ENCODE measurements around the gene ATP8A2.
"Not testable (repeated sequence)": the region's sequence is repeated elsewhere in the genome, so short reads cannot be mapped to it uniquely, and the experiment has no call there.

The ATP8A2 gene

DNA sequence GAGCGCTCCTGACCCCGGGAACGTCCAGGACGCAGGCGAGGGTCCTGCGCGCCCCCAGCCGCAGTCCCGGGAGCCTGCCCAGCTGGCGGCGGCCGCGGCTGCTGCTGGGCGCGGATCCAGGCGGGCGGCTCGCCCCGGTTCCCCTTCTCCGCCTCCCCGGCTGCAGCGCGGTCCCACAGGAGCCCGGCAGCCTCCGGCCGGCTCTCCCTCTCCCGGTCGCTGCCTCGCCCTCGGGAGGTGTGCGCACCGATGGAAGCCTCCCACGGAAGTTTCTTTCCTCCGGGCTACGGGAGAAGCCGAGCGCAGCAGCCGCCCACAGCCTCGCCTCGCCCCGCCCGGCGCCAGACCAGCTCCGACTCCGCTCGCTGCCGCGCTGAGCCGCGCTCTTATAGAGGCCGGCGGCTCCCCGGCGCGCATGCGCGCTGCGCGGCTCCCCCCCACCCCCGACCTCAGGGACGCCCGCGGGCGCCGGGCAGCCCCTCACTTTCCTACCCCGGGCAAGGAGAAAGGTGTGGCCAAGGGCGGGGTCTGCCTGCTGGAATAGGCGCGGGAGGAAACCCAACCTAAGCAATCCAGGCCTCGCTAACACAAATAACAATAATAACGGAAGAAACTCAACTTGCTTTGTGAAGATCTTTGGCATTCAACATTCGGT lies 680.0 kb downstream of the ATP8A2 start, which contains the start of gene SHISA2:
Gene SHISA2, minus strand, starts transcription at position 360 of the 655 bp plus-strand sequence. CDS start 1,041 bp downstream, outside the sequence.
- DNase-seq = peak; percentile 65

DNA sequence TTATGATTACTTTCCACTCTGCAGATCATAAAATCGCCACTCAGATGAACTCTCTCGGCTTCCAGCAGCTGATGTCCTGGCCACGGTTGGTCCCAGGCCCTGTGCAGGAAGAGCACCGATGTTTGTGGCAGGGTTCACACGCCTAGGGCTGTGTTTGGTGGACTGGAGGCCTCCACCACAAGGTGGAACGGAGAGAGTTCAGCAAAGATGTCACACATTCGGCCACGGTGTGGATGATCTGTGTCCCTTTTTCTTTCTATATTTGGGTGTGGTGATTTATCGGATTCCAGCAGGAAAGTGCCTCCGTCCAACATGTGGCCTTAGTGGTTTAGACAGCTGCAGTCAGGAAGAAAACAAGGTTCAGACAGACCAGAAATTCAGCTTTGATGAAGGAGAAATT lies 680.6 kb downstream of the ATP8A2 start:
- no peak for DNase-seq

DNA sequence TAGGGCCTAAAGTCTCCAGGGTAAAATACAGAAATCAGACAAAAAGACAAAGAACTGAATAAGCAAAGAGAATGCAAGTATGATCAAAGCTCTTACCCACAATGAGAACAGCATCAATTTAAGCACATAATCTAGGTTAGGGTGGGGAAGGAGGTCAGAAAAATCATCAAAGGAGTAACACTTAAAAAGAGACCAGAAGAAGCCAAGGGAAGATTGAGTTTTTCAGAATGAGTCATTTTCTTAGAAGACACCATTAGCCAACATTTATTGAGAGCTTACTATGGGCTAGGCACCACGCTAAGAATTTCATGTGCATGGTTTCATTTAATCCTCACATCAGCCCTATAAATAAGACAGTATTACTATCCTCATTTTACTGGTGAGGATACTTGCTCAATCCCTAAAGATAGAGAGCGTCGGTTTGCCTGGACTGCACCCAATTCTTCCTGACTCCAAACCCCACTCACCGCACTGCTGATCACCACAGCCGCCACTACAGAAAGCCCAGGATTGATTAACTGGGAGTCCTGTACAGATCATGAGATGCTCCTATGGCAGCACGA lies 681.7 kb downstream of the ATP8A2 start:
- DNase-seq = no peak

DNA sequence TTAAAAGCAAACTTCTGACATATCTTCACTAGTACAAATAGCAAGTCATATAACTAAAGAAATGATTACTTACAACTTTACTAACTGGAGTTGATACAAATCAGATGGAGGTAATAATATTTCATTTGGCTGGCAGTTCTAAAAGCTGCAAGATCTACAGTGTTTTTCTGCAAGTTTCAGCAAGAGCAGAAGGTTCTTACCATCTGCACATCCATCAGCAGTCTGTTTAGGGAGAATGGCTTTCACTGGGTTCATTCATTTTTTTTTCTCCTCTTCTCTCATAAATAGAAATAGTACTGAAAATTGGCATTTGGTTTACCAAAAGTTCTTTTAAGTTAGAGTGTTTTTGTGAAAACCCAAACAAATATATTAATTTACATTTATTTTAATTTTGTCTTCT lies 683.1 kb downstream of the ATP8A2 start:
- DNase-seq = no peak

DNA sequence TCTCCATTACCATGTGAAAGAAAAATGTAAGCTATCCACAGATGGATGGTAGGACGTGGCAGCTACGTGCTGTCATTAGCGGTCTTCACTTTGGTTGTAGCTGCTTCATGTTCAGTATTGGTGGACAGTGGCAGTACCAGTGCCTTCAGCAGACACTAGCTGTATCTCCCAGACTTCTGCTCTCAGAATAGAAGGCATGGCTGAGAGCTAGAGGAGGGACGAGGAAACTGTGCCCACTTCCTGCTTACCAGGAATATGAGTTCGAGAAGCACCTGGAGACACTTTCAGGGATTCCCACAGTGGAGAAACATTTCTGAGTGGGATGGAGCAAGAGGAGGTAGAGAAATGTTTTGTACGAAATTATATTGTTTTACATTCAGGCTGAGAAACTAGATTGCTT lies 686.9 kb downstream of the ATP8A2 start:
- no peak for DNase-seq

DNA sequence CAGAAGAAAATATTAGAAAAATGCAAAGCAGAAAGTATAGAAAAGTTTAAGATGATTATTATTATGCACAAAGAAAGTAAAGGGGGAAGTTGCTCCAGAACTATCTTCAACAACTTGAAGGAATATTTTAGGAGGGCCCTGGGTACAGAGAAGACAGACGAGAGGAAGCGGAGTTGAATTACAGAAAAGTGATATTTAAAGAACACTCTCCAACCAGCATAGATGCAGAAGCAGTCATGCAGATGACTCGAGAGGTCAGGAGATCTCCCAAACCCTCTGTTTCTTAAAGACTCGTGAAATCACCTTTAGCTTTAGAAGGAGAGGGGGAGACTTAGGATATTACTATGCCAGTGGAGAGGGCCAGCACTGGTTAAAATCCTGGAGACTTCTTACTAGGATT lies 688.6 kb downstream of the ATP8A2 start:
- DNase-seq = no peak

DNA sequence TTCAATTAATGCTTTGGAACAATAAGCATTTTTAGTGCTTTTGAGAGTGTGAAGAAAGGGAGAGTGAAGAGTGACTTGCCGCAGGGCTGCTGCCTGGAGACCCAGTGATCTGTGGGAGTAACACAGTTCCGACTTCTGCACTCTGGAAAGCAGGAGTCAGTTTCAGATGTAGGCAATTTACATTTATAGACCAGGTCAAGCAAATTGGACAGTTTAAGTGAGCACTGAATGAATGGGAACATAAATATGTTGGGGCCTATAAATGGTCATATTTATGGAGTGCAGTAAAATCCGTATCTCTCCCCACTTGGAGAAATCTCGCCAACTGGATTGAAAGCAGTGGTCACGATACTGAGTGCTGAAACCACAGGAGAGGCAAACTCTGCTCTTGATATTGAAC lies 689.5 kb downstream of the ATP8A2 start:
- no peak for DNase-seq

DNA sequence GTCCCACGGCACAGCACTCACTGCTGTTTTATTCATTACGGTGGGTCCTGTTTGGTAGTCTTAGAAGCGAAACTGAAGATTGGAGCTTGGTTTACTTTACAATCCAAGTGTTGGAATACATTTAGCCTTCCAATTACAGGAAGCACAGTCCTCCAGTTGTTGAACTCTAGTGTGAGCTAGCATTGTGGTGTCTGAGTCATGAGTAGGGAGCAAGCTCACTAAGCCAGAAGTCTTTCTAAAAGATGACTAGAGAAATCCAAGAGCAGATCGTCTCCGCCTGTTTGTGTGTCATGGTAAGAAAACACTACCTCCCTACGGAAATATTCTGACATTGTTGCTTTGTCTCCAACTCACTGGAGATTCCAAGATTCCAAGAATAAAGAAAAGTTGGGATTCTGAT lies 690.2 kb downstream of the ATP8A2 start:
- DNase-seq = peak; percentile 81

DNA sequence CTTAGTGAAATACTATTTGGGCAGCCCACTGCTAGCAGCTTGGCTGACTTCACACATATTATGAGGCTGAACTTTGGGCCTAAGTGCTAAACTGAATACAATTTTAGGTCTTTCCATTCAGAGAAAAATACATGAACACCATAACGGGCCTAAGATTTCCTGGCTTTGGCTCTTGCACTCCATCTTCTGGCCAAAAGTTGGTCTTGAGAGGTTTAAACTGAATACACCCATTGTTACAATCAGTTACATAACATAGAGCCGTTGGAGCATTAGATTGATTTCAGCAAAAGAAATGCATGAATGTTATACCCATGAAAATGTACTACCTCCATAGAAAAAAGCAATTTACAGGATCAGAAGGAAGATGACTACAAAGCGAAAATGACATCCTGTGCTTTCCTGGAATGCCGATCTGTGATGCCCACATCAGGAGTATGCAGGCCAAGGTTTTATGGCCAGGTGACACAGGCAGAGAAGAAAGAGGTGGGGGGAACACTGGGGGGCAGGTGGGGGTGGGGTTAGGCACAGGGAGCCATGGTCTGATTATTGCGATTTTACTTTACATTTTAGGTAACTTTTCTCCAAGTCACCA lies 691.2 kb downstream of the ATP8A2 start:
- peak; percentile 70 for DNase-seq

DNA sequence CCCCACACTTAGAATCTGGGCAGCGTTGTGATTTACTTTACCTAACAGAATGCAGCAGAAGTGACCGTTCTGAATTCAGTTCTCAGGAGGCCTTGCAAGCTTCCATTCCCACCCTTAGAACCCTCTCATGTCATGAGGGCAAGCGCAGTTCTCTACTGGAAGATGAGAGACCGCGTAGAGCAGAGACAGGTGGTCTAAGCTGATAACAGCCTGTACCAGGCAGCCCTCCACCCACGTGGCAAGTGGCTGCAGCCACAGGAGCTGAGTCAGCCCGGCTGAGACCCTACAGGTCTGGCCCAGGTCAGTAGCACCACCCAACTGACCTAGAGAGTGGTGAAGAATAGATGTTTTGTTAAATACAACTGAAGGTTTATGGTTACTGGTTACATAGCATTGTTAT lies 694.7 kb downstream of the ATP8A2 start:
- DNase-seq = not testable (repeated sequence)

DNA sequence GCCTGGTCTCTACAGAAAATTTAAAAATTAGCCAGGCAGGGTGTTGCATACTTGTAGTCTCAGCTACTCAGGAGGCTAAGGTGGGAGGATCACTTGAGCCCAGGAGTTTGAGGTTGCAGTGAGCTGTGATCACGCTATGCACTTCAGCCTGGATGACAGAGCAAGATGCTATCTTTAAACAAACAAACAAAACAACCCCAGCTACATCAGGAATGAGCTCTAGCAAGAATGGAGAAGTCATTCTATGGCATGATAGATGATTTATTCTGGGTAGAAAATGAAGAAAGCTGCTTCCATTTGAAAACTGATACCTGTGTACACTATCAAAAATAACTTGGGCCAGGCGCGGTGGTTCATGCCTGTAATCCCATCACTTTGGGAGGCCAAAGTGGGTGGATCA lies 695.8 kb downstream of the ATP8A2 start:
- no peak for DNase-seq

DNA sequence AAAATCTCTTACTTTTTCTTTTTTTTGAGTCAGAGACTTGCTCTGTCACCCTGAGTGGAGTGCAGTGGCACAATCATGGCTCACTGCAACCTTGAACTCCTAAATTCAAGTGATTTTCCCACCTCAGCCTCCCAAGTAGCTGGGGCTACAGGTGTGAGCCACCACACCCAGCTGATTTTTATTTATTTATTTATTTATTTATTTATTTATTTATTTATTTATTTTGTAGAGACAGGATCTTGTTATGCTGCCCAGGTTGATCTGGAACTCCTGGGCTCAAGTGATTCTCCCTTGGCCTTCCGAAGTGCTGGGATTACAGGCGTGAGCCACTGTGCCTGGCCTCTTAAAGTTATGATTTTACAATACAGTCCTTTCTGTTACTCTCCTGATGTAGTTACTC lies 696.6 kb downstream of the ATP8A2 start:
- not testable (repeated sequence) for DNase-seq

DNA sequence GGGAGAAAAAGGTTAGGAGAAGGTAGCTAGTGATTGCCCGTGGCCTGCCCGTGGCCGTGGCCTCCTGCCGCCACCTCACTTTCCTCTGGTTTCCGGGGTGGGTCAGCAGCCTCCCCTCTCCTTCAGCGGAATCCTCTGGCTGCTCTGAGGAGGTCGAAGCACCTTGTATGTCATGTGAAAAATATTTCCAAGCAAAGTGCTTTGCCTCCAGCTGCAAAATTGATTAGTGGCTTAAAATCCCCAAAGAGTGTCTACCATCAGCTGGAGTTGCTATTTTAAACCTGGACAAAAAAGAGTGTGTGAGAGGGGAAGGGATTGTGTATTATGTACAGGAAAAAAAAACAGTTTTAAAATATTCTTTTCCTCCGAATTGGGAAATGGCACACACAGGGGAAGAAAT lies 697.9 kb downstream of the ATP8A2 start:
- DNase-seq = not testable (repeated sequence)

DNA sequence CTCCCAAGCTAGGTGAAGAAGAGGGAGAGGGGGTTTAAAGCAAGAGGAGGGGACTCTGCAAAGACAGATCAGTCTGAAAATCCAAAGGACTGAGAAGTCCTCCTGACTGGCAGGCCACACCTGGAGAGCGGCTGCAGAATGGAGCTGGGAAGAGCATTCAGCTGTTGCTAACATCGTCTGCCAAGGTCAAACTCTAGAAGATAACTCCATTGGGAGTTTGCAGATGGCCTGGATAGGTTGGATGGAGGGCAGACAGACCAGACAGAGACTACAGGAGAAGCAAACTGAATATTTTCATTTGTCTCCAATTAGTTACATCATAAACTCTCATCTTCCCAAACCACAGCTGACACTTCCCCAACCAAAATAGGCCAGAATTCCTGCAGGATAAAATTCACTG lies 699.9 kb downstream of the ATP8A2 start:
- DNase-seq = no peak

DNA sequence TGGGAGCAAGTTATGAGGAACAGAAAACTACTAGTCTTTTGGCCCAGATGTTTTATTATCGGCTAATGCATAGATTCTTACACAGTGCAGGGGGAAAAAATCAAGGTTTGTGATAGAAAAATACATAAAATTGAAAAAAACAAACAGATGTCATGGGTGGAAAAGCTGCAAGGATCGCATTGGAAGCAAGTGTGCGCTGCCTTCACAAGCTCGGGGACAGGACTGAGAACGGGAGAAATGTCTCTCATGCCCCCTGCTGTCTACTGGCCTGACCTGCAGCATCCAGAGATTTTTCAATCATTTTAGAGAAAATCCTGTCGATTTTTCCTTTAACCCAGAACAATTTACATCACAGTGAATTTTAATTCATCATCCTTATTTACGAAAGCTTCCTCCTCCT lies 700.6 kb downstream of the ATP8A2 start:
- not testable (repeated sequence) for DNase-seq

DNA sequence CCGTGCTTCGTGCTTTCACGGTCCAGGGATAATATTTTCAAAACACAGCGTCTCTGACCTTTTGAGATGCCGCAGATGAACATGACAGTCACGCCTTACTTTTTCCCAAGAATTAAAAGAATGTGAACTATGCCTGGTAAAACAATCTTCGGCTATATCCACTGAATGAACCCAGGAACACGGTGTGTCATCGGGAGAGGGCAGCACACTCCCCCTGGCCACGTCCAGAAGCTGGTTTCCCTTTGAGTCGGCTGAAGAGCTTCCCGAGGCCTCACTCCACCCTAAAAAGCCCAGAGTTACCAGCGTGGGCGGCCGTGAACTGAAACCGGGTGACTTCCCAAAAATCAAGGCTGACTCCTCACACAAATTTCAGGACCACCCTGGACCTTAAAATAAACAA lies 702.9 kb downstream of the ATP8A2 start:
- peak; percentile 58 for DNase-seq
